ENCODE results near the gene FHDC1. TPM values are rescaled to one million over a fixed set of nuclear protein-coding genes. Genes with fewer than 3 reads are reported as not detected.
"Not testable (repeated sequence)": the region's sequence is repeated elsewhere in the genome, so short reads cannot be mapped to it uniquely, and the experiment has no call there.

FHDC1 gene, protein sequence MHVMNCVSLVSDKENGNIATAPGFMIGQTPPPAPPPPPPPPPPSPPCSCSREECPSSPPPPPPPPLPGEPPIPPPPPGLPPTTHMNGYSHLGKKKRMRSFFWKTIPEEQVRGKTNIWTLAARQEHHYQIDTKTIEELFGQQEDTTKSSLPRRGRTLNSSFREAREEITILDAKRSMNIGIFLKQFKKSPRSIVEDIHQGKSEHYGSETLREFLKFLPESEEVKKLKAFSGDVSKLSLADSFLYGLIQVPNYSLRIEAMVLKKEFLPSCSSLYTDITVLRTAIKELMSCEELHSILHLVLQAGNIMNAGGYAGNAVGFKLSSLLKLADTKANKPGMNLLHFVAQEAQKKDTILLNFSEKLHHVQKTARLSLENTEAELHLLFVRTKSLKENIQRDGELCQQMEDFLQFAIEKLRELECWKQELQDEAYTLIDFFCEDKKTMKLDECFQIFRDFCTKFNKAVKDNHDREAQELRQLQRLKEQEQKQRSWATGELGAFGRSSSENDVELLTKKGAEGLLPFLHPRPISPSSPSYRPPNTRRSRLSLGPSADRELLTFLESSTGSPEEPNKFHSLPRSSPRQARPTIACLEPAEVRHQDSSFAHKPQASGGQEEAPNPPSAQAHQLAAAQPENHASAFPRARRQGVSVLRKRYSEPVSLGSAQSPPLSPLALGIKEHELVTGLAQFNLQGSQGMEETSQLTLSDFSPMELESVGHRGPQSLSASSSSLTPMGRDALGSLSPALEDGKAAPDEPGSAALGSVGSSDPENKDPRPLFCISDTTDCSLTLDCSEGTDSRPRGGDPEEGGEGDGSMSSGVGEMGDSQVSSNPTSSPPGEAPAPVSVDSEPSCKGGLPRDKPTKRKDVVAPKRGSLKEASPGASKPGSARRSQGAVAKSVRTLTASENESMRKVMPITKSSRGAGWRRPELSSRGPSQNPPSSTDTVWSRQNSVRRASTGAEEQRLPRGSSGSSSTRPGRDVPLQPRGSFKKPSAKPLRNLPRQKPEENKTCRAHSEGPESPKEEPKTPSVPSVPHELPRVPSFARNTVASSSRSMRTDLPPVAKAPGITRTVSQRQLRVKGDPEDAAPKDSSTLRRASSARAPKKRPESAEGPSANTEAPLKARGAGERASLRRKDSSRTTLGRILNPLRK
- total RNA-seq: 10 to 100 TPM; 25.6 to 65.1 (median 37.2) TPM

- WGBS, 2 donors: 3% methylated on average over 30 to 54 of the region's 75 CpGs
- intact Hi-C loops (cut with DNase I; ENCODE audit: low total_unique reads): no loop called here
- TF ChIP-seq, protein P1, sequence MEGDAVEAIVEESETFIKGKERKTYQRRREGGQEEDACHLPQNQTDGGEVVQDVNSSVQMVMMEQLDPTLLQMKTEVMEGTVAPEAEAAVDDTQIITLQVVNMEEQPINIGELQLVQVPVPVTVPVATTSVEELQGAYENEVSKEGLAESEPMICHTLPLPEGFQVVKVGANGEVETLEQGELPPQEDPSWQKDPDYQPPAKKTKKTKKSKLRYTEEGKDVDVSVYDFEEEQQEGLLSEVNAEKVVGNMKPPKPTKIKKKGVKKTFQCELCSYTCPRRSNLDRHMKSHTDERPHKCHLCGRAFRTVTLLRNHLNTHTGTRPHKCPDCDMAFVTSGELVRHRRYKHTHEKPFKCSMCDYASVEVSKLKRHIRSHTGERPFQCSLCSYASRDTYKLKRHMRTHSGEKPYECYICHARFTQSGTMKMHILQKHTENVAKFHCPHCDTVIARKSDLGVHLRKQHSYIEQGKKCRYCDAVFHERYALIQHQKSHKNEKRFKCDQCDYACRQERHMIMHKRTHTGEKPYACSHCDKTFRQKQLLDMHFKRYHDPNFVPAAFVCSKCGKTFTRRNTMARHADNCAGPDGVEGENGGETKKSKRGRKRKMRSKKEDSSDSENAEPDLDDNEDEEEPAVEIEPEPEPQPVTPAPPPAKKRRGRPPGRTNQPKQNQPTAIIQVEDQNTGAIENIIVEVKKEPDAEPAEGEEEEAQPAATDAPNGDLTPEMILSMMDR (IDR thresholded peaks at IDR 0.05): no peak
- TF ChIP-seq POLR2A (IDR thresholded peaks at IDR 0.05): no peak
- no peak for DNase-seq (ENCODE audit: low spot score in 2 of 2)
- H3K4me3 ChIP-seq (ENCODE audit: low read depth, poor library complexity, severe bottlenecking): peak within 1 kb of the TSS; percentile 45
Observed at GRCh38 chr4:152935631-152936445, at the start of gene FHDC1. Gene FHDC1, plus strand, starts transcription at chr4:152936323. Its CDS starts 6,735 bp downstream, at chr4:152943058.

GRCh38 chr4:152887981-152888380 lies 48.1 kb upstream of the FHDC1 start:
- no peak for TF ChIP-seq POLR2A (IDR thresholded peaks at IDR 0.05)
- TF ChIP-seq, protein P1 (IDR thresholded peaks at IDR 0.05): no peak
- H3K4me3 ChIP-seq (ENCODE audit: low read depth, poor library complexity, severe bottlenecking): no peak overlapping the region
- intact Hi-C loops (cut with DNase I; ENCODE audit: low total_unique reads): no loop called here
- WGBS, 2 donors: 93 to 94% methylated on average over 6 of the region's 6 CpGs
- no peak for DNase-seq (ENCODE audit: low spot score in 2 of 2)

GRCh38 chr4:152892974-152893373 lies 43.1 kb upstream of the FHDC1 start:
- no peak for TF ChIP-seq POLR2A (IDR thresholded peaks at IDR 0.05)
- TF ChIP-seq, protein P1 (IDR thresholded peaks at IDR 0.05): no peak
- WGBS, 2 donors: 75 to 91% methylated on average over 2 of the region's 2 CpGs
- intact Hi-C loops (cut with DNase I; ENCODE audit: low total_unique reads): no loop called here
- no peak overlapping the region for H3K4me3 ChIP-seq (ENCODE audit: low read depth, poor library complexity, severe bottlenecking)
- no peak for DNase-seq (ENCODE audit: low spot score in 2 of 2)

- intact Hi-C loops (cut with DNase I; ENCODE audit: low total_unique reads): no loop called here
- no peak overlapping the region for H3K4me3 ChIP-seq (ENCODE audit: low read depth, poor library complexity, severe bottlenecking)
- TF ChIP-seq, protein P1 (IDR thresholded peaks at IDR 0.05): no peak
- no peak for TF ChIP-seq POLR2A (IDR thresholded peaks at IDR 0.05)
- DNase-seq (ENCODE audit: low spot score in 2 of 2): no peak
- 82 to 90% methylated on average over 1 of the region's 1 CpG for WGBS, 2 donors
Observed at GRCh38 chr4:152894673-152895072, 41.5 kb upstream of the FHDC1 start.

DNA sequence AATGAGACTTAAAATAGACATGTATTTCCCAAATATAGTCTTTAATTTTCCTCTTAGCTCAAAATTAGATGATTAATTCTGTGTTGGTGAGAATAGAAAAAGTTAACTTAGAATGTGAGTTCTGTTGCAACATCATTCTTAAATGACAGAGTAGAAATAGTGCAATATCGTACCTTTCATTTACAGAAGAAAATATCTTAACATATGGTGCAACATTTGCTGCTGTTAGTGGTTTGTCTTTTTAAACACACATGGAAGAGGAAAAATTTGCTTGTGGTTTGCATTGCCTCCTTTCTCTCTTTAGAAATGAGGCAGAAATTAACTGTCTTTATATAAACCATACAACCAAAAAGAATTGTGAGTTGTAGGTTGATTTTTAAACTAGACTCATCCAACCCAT lies 39.3 kb upstream of the FHDC1 start:
- intact Hi-C loops (cut with DNase I; ENCODE audit: low total_unique reads): no loop called here
- TF ChIP-seq, protein P1 (IDR thresholded peaks at IDR 0.05): no peak
- TF ChIP-seq POLR2A (IDR thresholded peaks at IDR 0.05): no peak
- WGBS, 2 donors: 65 to 72% methylated on average over 1 of the region's 1 CpG

GRCh38 chr4:152898133-152898532 lies 38.0 kb upstream of the FHDC1 start:
- DNase-seq (ENCODE audit: low spot score in 2 of 2); intact Hi-C loops (cut with DNase I; ENCODE audit: low total_unique reads); H3K4me3 ChIP-seq (ENCODE audit: low read depth, poor library complexity, severe bottlenecking): not testable (repeated sequence)
- WGBS, 2 donors: 90 to 92% methylated on average over 6 of the region's 6 CpGs

More for the DNA sequence above, 39.3 kb upstream of the FHDC1 start:
- no peak overlapping the region for H3K4me3 ChIP-seq (ENCODE audit: low read depth, poor library complexity, severe bottlenecking)
- DNase-seq (ENCODE audit: low spot score in 2 of 2): no peak
